HG03439 (cell line): ENCODE results near the gene PLCL1.
"Not testable (repeated sequence)": the region's sequence is repeated elsewhere in the genome, so short reads cannot be mapped to it uniquely, and the experiment has no call there.

Experiments
- ATAC-seq: cut with Tn5 transposase; IDR thresholded peaks from one replicate; pipeline ENCODE4 v1.9.1; 2021; ENCODE audit warnings: mild to moderate bottlenecking, moderate library complexity; ENCODE audit not compliant: unreplicated experiment

Gene PLCL1

GRCh38 chr2:198157314-198157713, 352.9 kb downstream of the PLCL1 start:
- ATAC-seq, result no peak

DNA sequence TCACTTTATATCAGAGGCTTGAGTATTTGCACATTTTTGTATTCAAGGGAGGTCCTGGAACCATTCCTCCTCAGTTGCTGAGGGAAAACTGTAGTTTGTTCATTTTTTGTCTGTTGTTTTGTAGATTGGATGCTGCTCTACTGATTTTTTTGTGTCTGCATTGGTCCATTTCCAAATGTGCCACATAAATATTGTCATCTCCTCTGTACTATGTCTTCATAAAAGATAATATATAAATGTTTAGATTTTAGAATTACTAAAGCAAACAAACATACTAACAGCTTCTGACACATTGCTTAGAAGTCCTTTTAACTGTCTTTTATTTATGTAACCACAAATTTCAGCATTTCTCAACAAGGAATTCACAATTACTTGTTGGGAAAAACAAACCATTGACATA, 356.8 kb downstream of the PLCL1 start:
- no peak for ATAC-seq

GRCh38 chr2:198162276-198162675, 357.9 kb downstream of the PLCL1 start:
- no peak for ATAC-seq

GRCh38 chr2:198164843-198165242, 360.4 kb downstream of the PLCL1 start:
- no peak for ATAC-seq

- no peak for ATAC-seq
These were observed 360.9 kb downstream of the PLCL1 start for GRCh38 chr2:198165289-198165688.

DNA sequence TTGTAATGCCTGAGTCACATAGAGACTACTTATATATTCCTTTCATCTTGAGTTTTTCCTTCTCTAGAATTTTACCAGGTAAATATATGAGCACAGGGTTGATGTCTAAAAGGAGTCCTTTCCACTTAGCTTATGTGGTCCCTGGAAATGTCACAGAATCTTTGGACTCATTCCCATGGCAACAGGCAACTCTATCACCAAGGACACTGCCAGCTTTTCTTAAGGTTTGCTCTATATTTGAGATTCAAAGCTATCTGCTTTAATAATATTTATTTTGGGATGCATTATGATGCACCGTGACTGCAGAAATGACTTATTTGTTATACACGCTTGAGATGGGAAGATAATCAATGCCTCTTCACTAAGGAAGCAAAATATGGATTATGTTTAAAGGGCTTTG, 363.0 kb downstream of the PLCL1 start:
- no peak for ATAC-seq

GRCh38 chr2:198168651-198169050, 364.3 kb downstream of the PLCL1 start:
- ATAC-seq, result no peak

GRCh38 chr2:198173242-198173641, 368.8 kb downstream of the PLCL1 start:
- no peak for ATAC-seq

GRCh38 chr2:198173864-198174263, 369.5 kb downstream of the PLCL1 start:
- no peak for ATAC-seq

DNA sequence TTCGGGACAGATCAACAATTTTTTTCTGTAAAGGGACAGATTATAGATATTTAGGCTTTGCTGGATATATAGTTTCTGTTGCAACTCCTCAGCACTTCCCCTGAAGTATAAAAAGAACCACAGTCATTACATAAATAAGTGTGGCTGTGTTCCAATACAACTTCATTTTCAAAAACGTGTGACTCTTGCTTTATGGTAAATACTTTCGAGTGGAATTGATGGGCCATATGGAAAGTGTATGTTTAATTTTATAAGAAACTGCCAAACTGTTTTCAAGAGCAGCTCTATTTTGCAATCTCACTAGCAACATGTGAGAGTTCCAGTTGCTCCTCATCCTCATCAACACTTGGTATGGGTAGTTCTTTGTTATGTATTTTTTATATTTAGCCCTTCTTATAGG, 370.9 kb downstream of the PLCL1 start:
- no peak for ATAC-seq

- ATAC-seq, result no peak
These were observed 372.6 kb downstream of the PLCL1 start for GRCh38 chr2:198177040-198177439.

- no peak for ATAC-seq
These were observed 374.4 kb downstream of the PLCL1 start for GRCh38 chr2:198178766-198179165.

- no peak for ATAC-seq
These were observed 381.9 kb downstream of the PLCL1 start for GRCh38 chr2:198186257-198186656.

GRCh38 chr2:198187841-198188240, 383.4 kb downstream of the PLCL1 start:
- no peak for ATAC-seq

GRCh38 chr2:198188982-198189381, 384.6 kb downstream of the PLCL1 start:
- no peak for ATAC-seq

DNA sequence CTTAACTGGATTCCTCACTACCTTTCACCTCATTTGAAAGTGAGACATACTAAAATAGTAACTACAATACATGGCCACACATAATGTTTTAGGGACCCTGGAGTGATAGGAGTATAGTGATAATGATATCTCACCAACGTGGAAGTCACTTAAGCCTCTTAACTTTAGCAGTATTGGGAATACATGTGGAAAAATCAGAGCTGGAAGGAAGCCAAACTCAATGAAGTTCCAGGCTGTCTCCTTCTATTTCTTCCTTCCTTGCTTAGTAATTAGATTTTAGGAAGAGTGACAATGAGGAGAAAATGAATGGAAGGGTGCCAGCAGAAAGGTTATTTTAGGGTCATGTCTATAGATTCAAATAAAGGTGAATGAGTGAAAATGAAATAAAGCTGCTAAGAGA, 387.3 kb downstream of the PLCL1 start:
- ATAC-seq, result no peak

DNA sequence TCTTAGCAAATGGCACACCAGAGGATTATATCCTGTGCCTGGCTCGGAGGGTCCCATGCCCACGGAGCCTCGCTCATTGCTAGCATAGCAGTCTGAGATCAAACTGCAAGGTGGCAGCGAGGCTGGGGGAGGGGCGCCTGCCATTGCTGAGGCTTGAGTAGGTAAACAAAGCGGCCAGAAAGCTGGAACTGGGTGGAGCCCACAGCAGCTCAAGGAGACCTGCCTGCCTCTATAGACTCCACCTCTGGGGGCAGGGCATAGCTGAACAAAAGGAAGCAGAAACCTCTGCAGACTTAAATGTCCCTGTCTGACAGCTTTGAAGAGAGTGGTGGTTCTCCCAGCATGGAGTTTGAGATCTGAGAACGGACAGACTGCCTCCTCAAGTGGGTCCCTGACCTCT, 392.2 kb downstream of the PLCL1 start:
- ATAC-seq, result not testable (repeated sequence)
